GM21367 (cell line): Measurements from ENCODE around the gene TSPAN18.

Source experiments
- ATAC-seq: cut with Tn5 transposase; IDR thresholded peaks from one replicate; pipeline ENCODE4 v1.9.1; 2021; ENCODE audit not compliant: unreplicated experiment

The TSPAN18 gene

GRCh38 chr11:44912270-44912987, 185.7 kb downstream of the TSPAN18 start:
- no peak for ATAC-seq

GRCh38 chr11:44913502-44913901, 186.7 kb downstream of the TSPAN18 start:
- ATAC-seq = no peak

- ATAC-seq = no peak
Observed at GRCh38 chr11:44914105-44914504, 187.3 kb downstream of the TSPAN18 start.

- no peak for ATAC-seq
Observed at GRCh38 chr11:44915004-44915403, 188.2 kb downstream of the TSPAN18 start.

- no peak for ATAC-seq
Observed at GRCh38 chr11:44915621-44916020, 188.9 kb downstream of the TSPAN18 start.

GRCh38 chr11:44916331-44916730, 189.6 kb downstream of the TSPAN18 start:
- ATAC-seq = no peak

- no peak for ATAC-seq
Observed at GRCh38 chr11:44916801-44917385, 190.1 kb downstream of the TSPAN18 start.

GRCh38 chr11:44917741-44918140, 191.0 kb downstream of the TSPAN18 start:
- no peak for ATAC-seq

- no peak for ATAC-seq
Observed at GRCh38 chr11:44920451-44920850, 193.7 kb downstream of the TSPAN18 start.

GRCh38 chr11:44923115-44923514, 196.4 kb downstream of the TSPAN18 start:
- no peak for ATAC-seq

GRCh38 chr11:44923806-44924205, 197.0 kb downstream of the TSPAN18 start:
- no peak for ATAC-seq

- ATAC-seq = no peak
Observed at GRCh38 chr11:44926036-44926435, 199.3 kb downstream of the TSPAN18 start.

- peak; percentile 57 for ATAC-seq
Observed at GRCh38 chr11:44927174-44927661, 200.5 kb downstream of the TSPAN18 start.

GRCh38 chr11:44928144-44928543, 201.4 kb downstream of the TSPAN18 start:
- no peak for ATAC-seq

GRCh38 chr11:44928816-44929215, 202.1 kb downstream of the TSPAN18 start:
- no peak for ATAC-seq

GRCh38 chr11:44930588-44931302, 204.0 kb downstream of the TSPAN18 start:
- ATAC-seq = no peak

GRCh38 chr11:44931466-44931865, 204.7 kb downstream of the TSPAN18 start:
- no peak for ATAC-seq

- no peak for ATAC-seq
Observed at GRCh38 chr11:44934110-44934509, 207.3 kb downstream of the TSPAN18 start.

GRCh38 chr11:44934735-44935250, 208.0 kb downstream of the TSPAN18 start:
- ATAC-seq = no peak

- no peak for ATAC-seq
Observed at GRCh38 chr11:44936525-44936924, 209.8 kb downstream of the TSPAN18 start.

- no peak for ATAC-seq
Observed at GRCh38 chr11:44936951-44937543, 210.3 kb downstream of the TSPAN18 start.
